Measurements from ENCODE around the gene ZNF568. TPM values are rescaled to one million over a fixed set of nuclear protein-coding genes. Genes with fewer than 3 reads are reported as not detected.

ZNF568 gene
- 10 to 100 TPM; 24.8 to 26.1 (median 26.0) TPM for polyA plus RNA-seq (ENCODE audit: insufficient read length in 3 of 3)

DNA sequence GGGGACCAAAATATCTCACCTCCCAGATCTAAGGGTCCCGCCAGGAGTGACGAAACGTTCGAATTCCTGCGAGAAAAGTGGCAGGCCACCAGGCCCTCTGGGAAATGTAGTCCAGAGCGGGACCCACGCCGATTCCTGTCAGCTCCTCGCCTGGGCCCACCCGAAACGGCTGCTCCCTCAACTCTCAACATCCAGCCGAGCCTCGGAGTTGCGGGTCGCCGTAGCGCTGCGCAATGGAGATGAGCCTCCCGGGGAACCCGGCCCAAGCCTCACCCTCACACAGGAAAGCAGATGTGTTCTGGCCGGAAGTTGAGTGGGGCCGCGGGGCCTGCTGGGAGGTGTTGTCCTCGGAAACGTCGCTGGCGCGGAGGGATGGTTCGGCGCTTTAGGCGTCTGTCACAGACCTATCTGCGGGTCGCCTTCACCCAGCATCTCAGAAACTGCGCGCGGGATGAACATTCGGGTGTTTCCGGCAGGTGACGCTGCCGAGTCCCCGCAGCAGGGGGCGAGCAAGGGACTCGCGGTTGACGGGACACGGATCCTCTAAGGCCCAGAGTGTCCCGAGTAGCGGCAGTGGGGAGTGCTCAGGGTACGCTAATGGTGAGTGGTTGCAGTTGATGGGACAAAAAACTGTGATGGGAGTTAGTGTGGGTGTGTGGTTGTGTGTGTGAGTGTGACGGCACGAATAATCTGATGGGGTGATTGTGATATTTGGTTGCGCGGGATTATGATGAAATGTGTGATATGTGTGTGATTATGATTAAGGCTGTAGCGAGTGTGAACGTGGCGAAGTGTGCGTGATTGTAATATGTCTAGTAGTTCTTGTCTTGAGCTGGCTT lies at the start of gene ZNF568, which contains the start of gene ZNF829:
Gene ZNF568, plus strand, starts transcription at position 341 of the 839 bp plus-strand sequence. CDS start 6,439 bp downstream, outside the sequence.
Gene ZNF829, minus strand, starts transcription at position 300 of the 839 bp plus-strand sequence. CDS start 1,124 bp downstream, outside the sequence.
- DNase-seq (ENCODE audit: low read depth in 3 of 3, low spot score in 2 of 3) = peak; percentile 80 to 89 (median 85)

DNA sequence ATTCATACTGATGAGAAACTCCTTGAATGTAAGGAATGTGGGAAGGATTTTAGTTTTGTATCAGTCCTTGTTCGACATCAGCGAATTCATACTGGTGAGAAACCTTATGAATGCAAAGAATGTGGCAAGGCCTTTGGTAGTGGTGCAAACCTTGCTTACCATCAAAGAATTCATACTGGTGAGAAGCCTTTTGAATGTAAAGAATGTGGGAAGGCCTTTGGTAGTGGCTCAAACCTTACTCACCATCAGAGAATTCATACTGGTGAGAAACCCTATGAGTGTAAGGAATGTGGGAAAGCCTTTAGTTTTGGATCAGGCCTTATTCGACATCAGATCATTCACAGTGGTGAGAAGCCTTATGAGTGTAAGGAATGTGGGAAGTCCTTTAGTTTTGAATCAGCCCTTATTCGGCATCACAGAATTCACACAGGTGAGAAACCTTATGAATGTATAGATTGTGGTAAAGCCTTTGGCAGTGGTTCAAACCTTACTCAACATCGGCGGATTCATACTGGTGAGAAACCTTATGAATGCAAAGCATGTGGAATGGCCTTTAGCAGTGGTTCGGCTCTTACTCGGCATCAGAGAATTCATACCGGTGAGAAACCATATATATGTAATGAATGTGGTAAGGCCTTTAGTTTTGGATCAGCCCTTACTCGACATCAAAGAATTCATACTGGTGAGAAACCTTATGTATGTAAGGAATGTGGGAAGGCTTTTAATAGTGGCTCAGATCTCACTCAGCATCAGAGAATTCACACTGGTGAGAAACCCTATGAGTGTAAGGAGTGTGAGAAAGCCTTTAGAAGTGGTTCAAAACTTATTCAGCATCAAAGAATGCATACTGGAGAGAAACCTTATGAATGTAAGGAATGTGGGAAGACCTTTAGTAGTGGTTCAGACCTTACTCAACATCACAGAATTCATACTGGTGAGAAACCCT lies 38.9 kb upstream of the ZNF568 start:
- no peak for DNase-seq (ENCODE audit: low read depth in 3 of 3, low spot score in 2 of 3)

DNA sequence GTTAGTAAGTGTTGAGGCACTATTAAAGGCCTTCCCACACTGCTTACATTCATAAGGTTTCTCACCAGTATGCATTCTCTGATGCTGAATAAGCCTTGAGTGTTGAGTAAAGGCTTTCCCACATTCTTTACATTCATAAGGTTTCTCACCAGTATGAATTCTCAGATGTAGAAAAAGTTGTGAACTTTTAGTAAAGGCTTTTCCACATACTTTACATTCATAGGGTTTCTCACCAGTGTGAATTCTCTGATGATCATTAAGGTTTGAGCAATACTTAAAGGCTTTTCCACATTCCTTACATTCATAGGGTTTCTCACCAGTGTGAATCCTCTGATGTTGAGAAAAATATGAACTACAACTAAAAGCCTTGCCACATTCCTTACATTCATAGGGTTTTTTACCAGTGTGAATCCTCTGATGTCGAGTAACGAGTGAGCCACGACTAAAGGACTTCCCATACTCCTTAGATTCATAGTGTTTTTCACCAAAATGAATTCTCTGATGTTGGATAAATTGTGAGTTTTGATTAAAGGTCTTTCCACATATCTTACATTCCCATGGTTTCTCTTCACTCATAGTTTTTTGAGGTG lies 24.3 kb upstream of the ZNF568 start:
- DNase-seq (ENCODE audit: low read depth in 3 of 3, low spot score in 2 of 3) = no peak

DNA sequence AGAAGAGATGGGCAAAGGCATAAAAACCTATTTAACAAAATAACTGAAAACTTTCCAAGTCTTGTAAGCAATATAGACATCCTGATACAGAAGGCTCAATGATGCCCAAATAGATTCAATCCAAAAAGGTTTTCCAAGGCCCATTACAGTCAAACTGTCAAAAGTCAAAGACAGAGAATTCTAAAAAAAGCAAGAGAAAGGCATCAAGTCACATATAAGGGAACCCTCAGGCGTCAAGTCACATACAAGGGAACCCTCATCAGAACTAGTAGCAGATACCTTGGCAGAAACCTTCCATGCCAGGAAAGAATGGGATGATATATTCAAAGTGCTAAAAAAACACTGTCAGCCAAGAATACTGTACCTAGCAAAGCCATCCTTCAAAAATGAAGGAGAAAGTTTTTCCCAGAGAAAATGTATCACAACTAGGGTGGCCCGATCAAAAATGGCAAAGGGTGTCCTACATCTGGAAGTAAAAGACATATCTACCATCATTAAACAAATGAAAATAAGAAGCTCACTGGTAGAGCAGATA lies 21.2 kb upstream of the ZNF568 start:
- DNase-seq (ENCODE audit: low read depth in 3 of 3, low spot score in 2 of 3) = no peak

DNA sequence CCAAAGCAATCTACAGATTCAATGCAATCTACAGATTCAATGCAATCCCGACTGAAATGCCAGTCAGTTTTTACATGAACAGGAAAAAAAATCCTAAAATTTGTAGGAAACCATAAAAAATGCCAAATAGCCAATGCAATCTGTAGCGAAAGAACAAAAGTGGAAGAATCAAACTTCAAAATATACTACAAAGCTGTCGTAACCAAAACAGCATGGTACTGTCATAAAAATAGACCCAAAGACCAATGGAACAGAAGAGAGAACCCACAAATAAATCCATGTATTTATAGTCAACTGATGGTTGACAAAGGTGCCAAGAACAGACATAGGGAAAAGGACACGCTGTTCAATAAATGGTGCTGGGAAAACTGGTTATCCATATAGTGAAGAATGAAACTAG lies 17.7 kb upstream of the ZNF568 start:
- DNase-seq (ENCODE audit: low read depth in 3 of 3, low spot score in 2 of 3) = no peak

DNA sequence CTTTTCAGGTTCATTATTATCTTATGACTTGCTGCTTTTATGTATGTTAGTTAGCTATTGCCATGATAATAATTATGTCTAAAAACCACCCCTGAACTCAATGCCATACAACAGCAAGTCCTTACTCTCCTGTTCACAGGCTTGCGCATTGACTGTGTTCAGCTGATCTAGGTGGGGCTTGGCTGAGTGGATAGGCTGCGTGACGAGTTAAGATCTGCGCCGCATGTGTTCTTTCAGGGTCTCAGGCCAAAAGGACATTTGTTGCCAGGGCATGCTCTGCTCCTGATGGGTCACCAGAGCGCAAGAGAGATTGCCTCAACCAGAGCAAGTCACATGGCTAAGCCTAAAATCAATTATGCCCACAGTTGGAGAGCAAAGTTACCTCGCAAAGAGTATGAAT lies 859 bp downstream of the ZNF568 start:
- peak in 1 of 3 donors; percentile 9 for DNase-seq (ENCODE audit: low read depth in 3 of 3, low spot score in 2 of 3)

DNA sequence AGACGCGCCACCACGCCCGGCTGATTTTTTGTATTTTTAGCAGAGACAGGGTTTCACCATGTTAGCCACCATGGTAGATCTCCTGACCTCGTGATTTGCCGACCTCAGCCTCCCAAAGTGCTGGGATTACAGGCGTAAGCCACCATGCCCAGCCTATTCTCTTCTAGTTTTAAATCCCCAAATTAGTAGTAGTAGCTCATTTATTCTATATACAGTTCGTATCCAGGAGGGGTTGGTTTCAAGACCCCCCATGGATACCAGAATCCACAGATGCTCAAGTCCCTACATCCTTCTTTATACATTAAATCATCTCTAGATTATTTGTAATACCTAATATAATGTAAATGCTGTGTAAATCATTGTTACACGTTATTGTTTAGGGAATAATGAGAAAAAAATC lies 2.0 kb downstream of the ZNF568 start:
- DNase-seq (ENCODE audit: low read depth in 3 of 3, low spot score in 2 of 3) = no peak

DNA sequence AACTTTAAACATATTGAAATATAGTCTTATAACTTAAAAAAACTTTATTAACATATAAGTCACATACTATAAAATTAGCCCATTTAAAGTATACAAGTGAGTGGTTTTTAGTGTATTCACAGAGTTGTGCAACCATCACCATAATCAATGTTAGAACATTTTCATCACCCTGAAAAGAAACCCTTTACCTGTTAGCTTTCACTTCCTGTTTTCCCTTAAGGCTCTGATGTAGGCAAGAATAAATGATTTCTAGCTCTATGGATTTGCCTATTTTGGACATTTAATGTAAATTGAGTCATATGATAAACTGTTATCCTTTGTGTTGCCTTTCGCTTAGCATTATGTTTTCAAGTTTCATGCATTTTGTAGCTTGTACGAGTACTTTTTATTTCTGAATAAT lies 15.6 kb downstream of the ZNF568 start:
- DNase-seq (ENCODE audit: low read depth in 3 of 3, low spot score in 2 of 3) = no peak

DNA sequence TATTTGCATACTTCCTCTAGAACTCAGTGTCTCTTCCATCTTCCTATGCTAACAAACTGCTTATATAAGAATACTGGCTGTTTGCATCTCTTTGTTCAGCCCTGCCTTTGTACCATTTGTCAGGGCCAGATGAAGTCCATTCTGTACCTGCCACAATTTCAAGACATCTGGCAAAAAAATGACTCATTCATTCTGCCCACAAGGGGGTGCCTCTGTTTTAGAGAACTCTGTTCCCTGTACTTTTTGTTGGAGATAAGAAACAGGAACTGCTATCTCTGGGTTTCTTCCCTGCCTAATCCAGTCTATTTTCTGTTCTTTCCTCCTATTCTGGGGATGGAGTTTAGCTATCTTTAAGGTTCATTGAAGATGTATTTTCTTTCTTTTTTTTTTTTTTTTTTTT lies 23.0 kb downstream of the ZNF568 start:
- DNase-seq (ENCODE audit: low read depth in 3 of 3, low spot score in 2 of 3) = no peak

DNA sequence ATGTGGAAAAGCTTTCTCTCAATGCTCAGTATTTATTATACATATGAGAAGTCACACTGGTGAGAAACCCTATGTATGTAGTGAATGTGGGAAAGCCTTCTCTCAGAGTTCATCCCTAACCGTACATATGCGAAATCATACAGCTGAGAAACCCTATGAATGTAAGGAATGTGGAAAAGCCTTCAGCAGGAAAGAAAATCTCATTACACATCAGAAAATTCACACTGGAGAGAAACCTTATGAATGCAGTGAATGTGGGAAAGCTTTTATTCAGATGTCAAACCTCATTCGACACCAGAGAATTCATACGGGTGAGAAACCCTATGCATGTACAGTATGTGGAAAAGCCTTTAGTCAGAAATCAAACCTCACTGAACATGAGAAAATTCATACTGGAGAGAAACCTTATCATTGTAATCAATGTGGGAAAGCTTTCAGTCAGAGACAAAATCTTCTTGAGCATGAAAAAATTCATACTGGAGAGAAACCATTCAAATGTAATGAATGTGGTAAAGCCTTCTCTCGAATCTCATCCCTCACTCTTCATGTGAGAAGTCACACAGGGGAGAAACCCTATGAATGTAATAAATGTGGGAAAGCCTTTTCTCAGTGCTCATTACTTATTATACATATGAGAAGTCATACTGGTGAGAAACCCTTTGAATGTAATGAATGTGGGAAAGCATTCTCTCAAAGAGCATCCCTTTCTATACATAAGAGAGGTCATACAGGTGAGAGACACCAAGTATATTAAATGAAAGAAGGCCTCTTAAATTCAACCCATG lies 34.4 kb downstream of the ZNF568 start:
- no peak for DNase-seq (ENCODE audit: low read depth in 3 of 3, low spot score in 2 of 3)

DNA sequence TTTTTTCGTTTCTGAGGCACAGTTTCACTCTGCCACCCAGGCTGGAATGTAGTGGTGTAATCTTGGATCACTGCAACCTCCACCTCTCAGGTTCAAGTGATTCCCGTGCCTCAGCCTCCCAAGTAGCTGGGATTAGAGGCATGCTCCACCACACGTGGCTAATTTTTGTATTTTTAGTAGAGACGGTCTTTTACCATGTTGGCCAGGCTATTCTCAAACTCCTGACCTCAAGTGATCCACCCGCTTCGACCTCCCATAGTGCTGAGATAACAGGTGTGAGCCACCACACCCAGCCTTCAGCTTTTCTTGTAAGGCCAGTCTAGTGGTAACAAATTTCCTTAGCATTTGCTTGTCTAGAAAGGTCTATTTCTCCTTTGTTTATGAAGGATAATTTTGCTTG lies 46.2 kb downstream of the ZNF568 start:
- DNase-seq (ENCODE audit: low read depth in 3 of 3, low spot score in 2 of 3) = no peak

DNA sequence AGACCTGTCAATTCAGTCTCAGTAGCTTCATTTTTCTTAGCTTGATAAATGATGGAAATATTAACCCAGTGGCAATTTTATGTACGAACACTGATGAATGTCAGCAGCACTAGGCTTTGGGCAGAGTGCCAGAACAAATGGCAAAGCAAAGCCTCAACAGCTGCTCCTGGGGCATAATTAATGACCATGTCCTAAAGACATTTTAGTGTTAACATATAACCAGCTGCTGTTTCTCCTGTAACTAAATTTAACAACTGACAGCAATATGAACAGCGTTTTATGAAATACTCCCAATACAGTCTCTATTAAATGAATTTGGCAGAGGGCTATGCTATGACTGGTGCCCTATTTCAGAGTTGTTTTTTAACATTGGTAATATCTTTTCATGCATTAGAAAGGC lies 47.1 kb downstream of the ZNF568 start:
- peak in 1 of 3 donors; percentile 25 for DNase-seq (ENCODE audit: low read depth in 3 of 3, low spot score in 2 of 3)

DNA sequence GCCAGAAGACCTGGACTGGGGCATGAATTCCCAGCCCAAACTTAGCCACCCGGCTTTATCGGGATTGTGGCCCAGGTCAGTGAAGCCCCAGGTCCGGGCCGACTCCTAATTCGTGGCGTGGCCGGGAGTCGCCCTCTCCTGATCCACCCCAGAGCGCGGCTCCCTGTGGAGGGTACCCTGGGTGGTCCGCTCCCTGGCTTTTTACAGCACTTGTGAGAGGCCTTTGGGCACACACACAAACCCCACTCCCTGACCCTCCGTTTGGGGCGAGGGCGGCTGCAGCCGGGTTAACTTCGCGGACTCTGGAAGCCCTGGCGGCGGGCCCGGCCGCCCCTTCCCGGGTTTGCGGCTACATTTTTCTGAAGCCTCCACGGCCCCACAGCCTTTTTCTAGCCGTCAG lies 56.4 kb downstream of the ZNF568 start:
- peak in 1 of 3 donors; percentile 13 for DNase-seq (ENCODE audit: low read depth in 3 of 3, low spot score in 2 of 3)

DNA sequence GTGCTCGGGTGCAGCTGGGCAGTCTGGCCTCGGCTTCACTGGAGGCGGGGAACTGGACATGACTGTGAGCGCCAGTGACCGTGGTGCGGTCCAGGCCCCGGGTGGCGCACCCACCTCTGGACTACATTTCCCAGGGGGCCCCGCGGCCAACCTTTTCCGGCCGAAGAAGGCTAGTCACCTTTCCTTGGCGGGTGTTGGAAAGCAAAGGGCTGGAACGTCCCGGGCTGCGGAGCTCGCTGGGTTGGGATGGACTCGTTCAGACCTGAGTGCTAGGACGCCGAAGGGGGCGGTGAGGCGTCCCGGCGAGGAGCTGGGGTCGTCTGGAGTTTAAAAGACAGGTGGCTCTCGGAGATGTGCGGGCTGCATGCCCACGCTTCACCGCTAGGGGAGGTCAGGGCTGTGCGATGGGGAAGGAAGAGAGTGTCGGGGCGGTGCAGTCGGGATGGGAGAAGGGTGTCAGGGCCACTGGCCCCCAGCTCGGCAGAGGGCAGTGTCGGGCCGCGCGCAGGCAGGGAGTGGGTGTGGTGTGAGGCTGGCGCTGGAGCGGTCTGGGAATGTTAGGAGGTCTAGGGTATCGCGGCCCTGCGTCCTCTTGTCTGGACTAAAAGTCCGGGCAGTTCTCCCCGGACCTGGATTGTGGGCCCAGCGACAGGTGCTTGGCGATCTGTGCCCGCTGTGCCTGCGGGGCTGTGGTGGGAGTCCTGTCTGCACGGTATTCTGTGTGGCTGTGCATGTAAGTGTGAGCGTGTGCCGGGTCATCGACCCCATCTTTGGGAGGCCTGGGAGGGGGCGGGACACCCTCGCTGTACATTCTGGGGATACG lies 57.1 kb downstream of the ZNF568 start:
- DNase-seq (ENCODE audit: low read depth in 3 of 3, low spot score in 2 of 3) = peak; percentile 71 to 87 (median 82)

DNA sequence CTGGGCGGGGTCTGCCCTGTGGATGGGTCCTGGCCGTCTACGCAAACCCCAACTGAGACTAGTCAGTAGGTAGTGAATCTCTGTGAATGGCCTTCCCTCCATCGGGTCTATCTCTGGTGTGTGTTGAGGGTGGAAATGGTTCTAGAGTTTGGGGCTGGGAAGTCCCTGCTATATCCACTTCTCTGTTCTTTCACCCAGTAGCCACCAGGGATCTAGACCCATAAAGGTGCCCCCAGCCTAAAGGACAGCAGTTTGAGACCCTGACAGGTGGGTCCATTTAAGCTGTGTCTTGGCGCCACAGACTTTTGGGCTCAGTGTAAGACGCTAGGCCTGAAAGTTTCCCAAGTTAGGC lies 57.7 kb downstream of the ZNF568 start:
- DNase-seq (ENCODE audit: low read depth in 3 of 3, low spot score in 2 of 3) = no peak

DNA sequence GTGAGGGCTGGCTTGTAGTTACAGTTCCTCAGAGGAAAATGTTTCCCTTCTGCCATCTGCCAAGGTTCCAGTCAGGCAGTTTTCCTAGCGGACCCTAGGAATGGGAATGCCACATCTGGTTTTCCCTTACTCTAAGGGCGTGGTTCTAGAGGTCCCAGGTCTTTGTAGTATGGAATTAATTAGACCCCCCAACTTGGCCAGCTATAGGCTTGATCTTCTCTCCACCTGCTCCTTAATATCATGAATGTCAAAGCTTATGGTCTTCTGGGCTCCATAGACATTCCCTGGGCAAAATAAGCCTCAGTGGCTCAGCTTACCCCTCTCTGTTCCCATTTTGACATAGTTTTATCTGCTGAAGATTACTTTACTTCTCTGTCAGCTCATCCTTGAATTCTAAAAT lies 70.0 kb downstream of the ZNF568 start:
- no peak for DNase-seq (ENCODE audit: low read depth in 3 of 3, low spot score in 2 of 3)

DNA sequence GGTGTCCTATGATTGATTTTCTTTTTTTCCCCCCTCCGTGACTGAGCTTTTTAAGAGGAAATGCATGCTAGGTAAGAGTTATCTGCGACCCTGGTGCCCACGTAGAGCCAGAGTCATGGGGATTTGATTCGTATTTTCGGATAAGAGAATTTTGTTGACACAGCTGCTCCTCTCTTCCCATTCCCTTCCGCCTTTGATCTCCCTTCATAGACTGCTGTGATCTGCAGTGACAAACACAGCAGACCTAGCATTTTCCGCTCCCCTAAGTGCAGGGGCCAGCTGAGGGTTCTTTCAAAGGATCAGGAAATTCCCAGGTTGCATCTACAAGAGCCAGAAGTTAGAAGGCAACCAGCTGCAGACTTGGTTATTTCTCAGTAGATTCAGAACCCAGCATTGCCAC lies 70.5 kb downstream of the ZNF568 start:
- no peak for DNase-seq (ENCODE audit: low read depth in 3 of 3, low spot score in 2 of 3)

DNA sequence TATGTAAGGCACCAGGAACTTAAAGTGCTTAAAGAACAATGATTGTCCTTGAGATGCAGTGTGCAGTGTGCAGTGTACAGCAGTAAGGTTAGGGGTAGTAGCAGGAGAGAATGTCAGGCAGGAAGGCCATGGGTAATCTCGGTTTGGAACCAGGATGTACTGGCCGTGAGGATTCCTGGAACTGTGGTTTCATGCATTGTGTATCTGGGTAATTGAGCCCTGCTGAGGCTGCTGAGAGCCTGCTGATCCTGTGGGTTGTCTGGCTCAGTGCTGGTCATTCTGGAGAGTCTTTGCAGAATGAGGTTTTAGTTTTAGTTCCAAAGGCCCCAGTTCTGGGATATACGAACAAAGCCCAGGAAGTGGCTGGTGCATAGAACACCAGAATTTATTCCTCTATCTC lies 71.0 kb downstream of the ZNF568 start:
- no peak for DNase-seq (ENCODE audit: low read depth in 3 of 3, low spot score in 2 of 3)
